Adrenal gland (tissue), 5 donors: ENCODE measurements around the gene TMBIM6.

Experiments
- CTCF ChIP-seq, 6 experiments: fragments of 450-650 bp in 4 of 6; fragments of 200-600 bp in 2 of 6; sonication (generic) in 1 of 6; IDR thresholded peaks; 1 replicate in 5 of 6; 2 replicates in 1 of 6; pipeline versions ENCODE4 v1.5.1 to v1.8.0; 2016 to 2021; ENCODE audit warnings: antibody characterized with exemption in 6 of 6, mild to moderate bottlenecking in 2 of 6, moderate library complexity in 1 of 6
- POLR2A ChIP-seq, 2 donors: fragments of 450-650 bp; IDR thresholded peaks; one replicate each; pipeline ENCODE4 v1.6.1; 2017; ENCODE audit warnings: antibody characterized with exemption in 2 of 2, mild to moderate bottlenecking in 2 of 2, moderate library complexity in 1 of 2
- donor health status: DM: no; HTN: no; CAD: no.

GRCh38 chr12:49708851-49709250 is 32.5 kb upstream of the TMBIM6 start:
- TF ChIP-seq CTCF (IDR thresholded peaks at IDR 0.05) (no peak), POLR2A (IDR thresholded peaks at IDR 0.05) (no peak)
